Heart left ventricle (tissue), 16 donors: ENCODE data around the gene PGAM2. TPM values are rescaled to one million over a fixed set of nuclear protein-coding genes. Genes with fewer than 3 reads are reported as not detected.
A peak's percentile ranks its signal among the peaks of the same experiment; 100 is the strongest.

ENCODE experiments used
- ATAC-seq, 4 donors: fragments of 200-7000 bp; cut with Tn5 transposase; one replicate each; pipeline ENCODE4 v1.9.1; 2020 to 2022; ENCODE audit warnings: moderate library complexity in 4 of 4, mild to moderate bottlenecking in 3 of 4, moderate number of reproducible peaks in 1 of 4
- DNase-seq, 5 donors: peaks; one replicate each; pipeline ENCODE4 v3.0.0-alpha.2; 2020
- H3K27ac ChIP-seq, 12 donors: fragments of 200-600 bp; sonication (generic) in 4 of 12; one replicate each; pipeline versions ENCODE4 v1.5.0 to v1.8.0; 2016 to 2022; ENCODE audit warnings: mild to moderate bottlenecking in 2 of 12
- H3K27me3 ChIP-seq, 9 donors: fragments of 200-600 bp; sonication (generic) in 2 of 9; one replicate each; pipeline versions ENCODE4 v1.5.1 to v1.8.0; 2016 to 2022; ENCODE audit warnings: mild to moderate bottlenecking in 3 of 9
- H3K36me3 ChIP-seq, 9 donors: fragments of 200-600 bp; sonication (generic) in 2 of 9; one replicate each; pipeline versions ENCODE4 v1.5.0 to v1.8.0; 2018 to 2022; ENCODE audit warnings: mild to moderate bottlenecking in 2 of 9
- H3K4me1 ChIP-seq, 12 donors: fragments of 200-600 bp; sonication (generic) in 4 of 12; one replicate each; pipeline versions ENCODE4 v1.5.0 to v1.8.0; 2016 to 2022; ENCODE audit warnings: mild to moderate bottlenecking in 3 of 12
- H3K4me3 ChIP-seq, 12 donors: fragments of 200-600 bp; sonication (generic) in 4 of 12; one replicate each; pipeline versions ENCODE4 v1.5.0 to v1.8.0; 2017 to 2022; ENCODE audit warnings: mild to moderate bottlenecking in 9 of 12, moderate library complexity in 4 of 12
- H3K9me3 ChIP-seq, 12 donors: fragments of 200-600 bp; sonication (generic) in 4 of 12; one replicate each; pipeline versions ENCODE4 v1.5.0 to v1.8.0; 2016 to 2022; ENCODE audit warnings: mild to moderate bottlenecking in 1 of 12
- CTCF ChIP-seq, 12 donors: fragments of 200-600 bp; sonication (generic) in 4 of 12; IDR thresholded peaks; one replicate each; pipeline versions ENCODE4 v1.5.0 to v1.8.0; 2018 to 2022; ENCODE audit warnings: antibody characterized with exemption in 12 of 12, mild to moderate bottlenecking in 5 of 12
- POLR2A ChIP-seq, 2 donors: fragments of 450-650 bp; IDR thresholded peaks; one replicate each; pipeline ENCODE4 v1.6.1; 2017; ENCODE audit warnings: antibody characterized with exemption in 2 of 2, mild to moderate bottlenecking in 2 of 2, moderate library complexity in 2 of 2
- WGBS, 4 donors: extraction: QIAGEN DNeasy Blood & Tissue Kit in 2 of 4; methylation state at CpG; one replicate each; pipeline versions ENCODE4 v1.1.5 to v1.1.7; 2013 to 2018; 5-methylcytosine and 5-hydroxymethylcytosine counted together
- intact Hi-C, 10 donors: fragments of 100-400 bp; cut with DNase I; formaldehyde crosslinking; loops; one replicate each; pipeline versions ENCODE4 v1.11.1 to v1.14.2; 2022
- polyA plus RNA-seq, 2 donors: library from polyadenylated mRNA; stranded (reverse); fragments of 200-250 nt; gene quantifications; one replicate each; pipeline ENCODE4 v1.2.3, GENCODE V29; 2013
- total RNA-seq, 9 donors: library from RNA; depleted of rRNA in 2 of 9; stranded (reverse); fragments of >200 nt in 2 of 9; fragmentation: NEBNext Ultra II Directional in 3 of 9; extraction: Animal tissue kit (Norgen Biotek cat#: 25700) in 3 of 9; gene quantifications; one replicate each; pipeline versions ENCODE4 v1.1.0 to v1.2.4, GENCODE V29; 2016 to 2023
- donor health status: ischemic (EF 13 %, LVEDD 7.1; RV severe dilation, severe dysfunction).
- donor health status: healthy with polysubstance abuse.
- donor health status: DM: no; HTN: yes; CAD: no.
- donor health status: DM: no; HTN: no; CAD: no.
- donor health status: ischemic (EF 25% LVEDD 6.9; RV normal size, moderate dysfunction).
- donor health status: ischemic (EF 25% LVEDD 5.7; RV mildly dilated, moderate dysfunction).
- donor health status: healthy.
- donor health status: DM: yes; HTN: yes; CAD: no.
- donor health status: ischemic (EF 35%, LVEDD 5.7; RV mildly dilated, moderate dysfunction).
- donor health status: nonischemic (EF 11% LVEDD 7.7; RV severe dilation, severe dysfunction).
- donor health status: DM: yes; HTN: yes; CAD: no.
- donor health status: PGD.
- donor health status: ischemic (EF 29% LVEDD 5.4; RV normal size, mild dysfunction).
- donor health status: nonischemic (EF 23%, LVEDD 6.1; RV moderate dilation, normal function).

The PGAM2 gene
- total and polyA plus RNA-seq, 11 donors = 242 to 2,064 (median 555) TPM

- no peak for TF ChIP-seq CTCF (IDR thresholded peaks at IDR 0.05)
- no peak for TF ChIP-seq POLR2A (IDR thresholded peaks at IDR 0.05)
- no peak overlapping the region for H3K4me3 ChIP-seq
- no peaks in the 10 kb centered on the region for H3K9me3 ChIP-seq
- 59 to 65% (median 62%) methylated on average over 9 to 10 of the region's 10 CpGs for WGBS, 4 donors
- peak in 2 of 4 donors; percentile 23 to 38 for ATAC-seq
- DNase-seq = peak in 1 of 5 donors; percentile 25
- H3K4me1 ChIP-seq = peaks cover 0 to 50% (median 25%) of the 10 kb centered on the region in 12 donors
- no peaks in the 10 kb centered on the region for H3K36me3 ChIP-seq
- H3K27ac ChIP-seq = peak overlapping the region in 11 of 12 donors; percentile 1 to 90 (median 68)
- intact Hi-C loops = no loop called here
- peaks cover 0 to 18% (median 0%) of the 10 kb centered on the region in 9 donors for H3K27me3 ChIP-seq
These were observed 35.3 kb upstream of the PGAM2 start for GRCh38 chr7:44100458-44101302.

GRCh38 chr7:44099669-44100068 lies 34.3 kb upstream of the PGAM2 start:
- Histone ChIP-seq H3K27me3 (peaks cover 0 to 14% (median 0%) of the 10 kb centered on the region in 9 donors), H3K4me3 (no peak overlapping the region), H3K9me3 (no peaks in the 10 kb centered on the region), H3K4me1 (peaks cover 0 to 55% (median 19%) of the 10 kb centered on the region in 12 donors), H3K36me3 (no peaks in the 10 kb centered on the region), H3K27ac (peak overlapping the region in 5 of 12 donors; percentile 68 to 90 (median 76))
- intact Hi-C loops = no loop called here
- no peak for ATAC-seq
- no peak for DNase-seq
- TF ChIP-seq CTCF (IDR thresholded peaks at IDR 0.05) (no peak), POLR2A (IDR thresholded peaks at IDR 0.05) (no peak)
- 31 to 39% (median 36%) methylated on average over 4 of the region's 4 CpGs for WGBS, 4 donors

- DNase-seq = no peak
- Histone ChIP-seq H3K4me1 (peaks cover 0 to 56% (median 14%) of the 10 kb centered on the region in 12 donors), H3K9me3 (no peaks in the 10 kb centered on the region), H3K4me3 (no peak overlapping the region), H3K27ac (no peak overlapping the region), H3K27me3 (peaks cover 0 to 3% (median 0%) of the 10 kb centered on the region in 9 donors), H3K36me3 (no peaks in the 10 kb centered on the region)
- intact Hi-C loops = no loop called here
- WGBS, 4 donors = 90 to 93% (median 91%) methylated on average over 6 of the region's 6 CpGs
- no peak for ATAC-seq
- TF ChIP-seq POLR2A (IDR thresholded peaks at IDR 0.05) (no peak), CTCF (IDR thresholded peaks at IDR 0.05) (no peak)
These were observed 33.0 kb upstream of the PGAM2 start for GRCh38 chr7:44098092-44099068.
